GM18520 (cell line): Measurements from ENCODE around the gene RPL13A.
"Not testable (repeated sequence)": the region's sequence is repeated elsewhere in the genome, so short reads cannot be mapped to it uniquely, and the experiment has no call there.

Source experiments
- ATAC-seq: cut with Tn5 transposase; IDR thresholded peaks from one replicate; pipeline ENCODE4 v1.9.1; 2021; ENCODE audit not compliant: unreplicated experiment

The RPL13A gene

GRCh38 chr19:49487277-49488045 is at the start of gene RPL13A:
Gene RPL13A (plus strand): TSS chr19:49487608. CDS start chr19:49487630, 22 bp downstream.
- ATAC-seq = peak; percentile 85

GRCh38 chr19:49438261-49438660 is 49.1 kb upstream of the RPL13A start:
- ATAC-seq = no peak

GRCh38 chr19:49439836-49440235 is 47.6 kb upstream of the RPL13A start:
- ATAC-seq = no peak

- ATAC-seq = no peak
Measured at GRCh38 chr19:49440439-49441209, 46.8 kb upstream of the RPL13A start.

GRCh38 chr19:49441210-49441959 is 46.0 kb upstream of the RPL13A start, which contains the start of gene SLC17A7:
Gene SLC17A7 (minus strand): TSS chr19:49441527. CDS start chr19:49441379, 148 bp downstream.
- ATAC-seq = no peak

- ATAC-seq = no peak
Measured at GRCh38 chr19:49441960-49442350, 45.5 kb upstream of the RPL13A start.

GRCh38 chr19:49442354-49442753 is 45.1 kb upstream of the RPL13A start:
- ATAC-seq = no peak

GRCh38 chr19:49442771-49443365 is 44.5 kb upstream of the RPL13A start:
- ATAC-seq = no peak

GRCh38 chr19:49443366-49444099 is 43.9 kb upstream of the RPL13A start:
- peak; percentile 66 for ATAC-seq

- ATAC-seq = not testable (repeated sequence)
Measured at GRCh38 chr19:49444100-49444700, 43.2 kb upstream of the RPL13A start.

GRCh38 chr19:49445997-49446396 is 41.4 kb upstream of the RPL13A start:
- ATAC-seq = no peak

GRCh38 chr19:49447485-49448431 is 39.6 kb upstream of the RPL13A start:
- no peak for ATAC-seq

- ATAC-seq = no peak
Measured at GRCh38 chr19:49448432-49448786, 39.0 kb upstream of the RPL13A start.

- ATAC-seq = no peak
Measured at GRCh38 chr19:49450405-49450804, 37.0 kb upstream of the RPL13A start.

- ATAC-seq = peak; percentile 61
Measured at GRCh38 chr19:49451430-49452181, 35.8 kb upstream of the RPL13A start, which contains the start of gene PIH1D1. Gene PIH1D1 (minus strand): TSS chr19:49451814. CDS start chr19:49451574, 240 bp downstream.

GRCh38 chr19:49453013-49453756 is 34.2 kb upstream of the RPL13A start, which contains the start of gene ALDH16A1:
Gene ALDH16A1 (plus strand): TSS chr19:49453225. CDS start chr19:49453332, 107 bp downstream.
- ATAC-seq = peak; percentile 83

- no peak for ATAC-seq
Measured at GRCh38 chr19:49453757-49454240, 33.6 kb upstream of the RPL13A start.
